OCI-LY1 (cell line): Measurements from ENCODE around the gene ZNF575.

Experiments used
- CTCF ChIP-seq: fragments of 200-600 bp; sonication (generic), shearing (Covaris generic); IDR thresholded peaks from 2 replicates; pipeline ENCODE4 v1.5.1; 2017; ENCODE audit warnings: mild to moderate bottlenecking, antibody characterized with exemption, low read length, moderate library complexity, mixed read lengths
- EZH2 ChIP-seq: fragments of 200-600 bp; sonication (generic), shearing (Covaris generic); IDR thresholded peaks from 2 replicates; pipeline ENCODE4 v1.8.0; 2017; ENCODE audit warnings: borderline replicate concordance, mixed run types, mild to moderate bottlenecking, antibody characterized with exemption, low read length, moderate library complexity, mixed read lengths

GRCh38 chr19:43525836-43526771 is 6.9 kb upstream of the ZNF575 start:
- no peak for TF ChIP-seq CTCF
- no peak for TF ChIP-seq EZH2
